Left lung (tissue), 10 donors: ENCODE data around the gene VRK1. TPM values are rescaled to one million over a fixed set of nuclear protein-coding genes. Genes with fewer than 3 reads are reported as not detected.

Source experiments
- ATAC-seq: fragments of 200-7000 bp; cut with Tn5 transposase; one replicate; pipeline ENCODE4 v1.9.1; 2020; ENCODE audit warnings: moderate library complexity
- DNase-seq, 4 donors: peaks; one replicate each; pipeline ENCODE4 v3.0.0-alpha.2; 2013 to 2020
- H3K27ac ChIP-seq, 2 donors: fragments of 200-600 bp; sonication (generic) in 1 of 2; one replicate each; pipeline versions ENCODE4 v1.5.0 to v1.8.0; 2020 to 2021
- H3K27me3 ChIP-seq, 2 donors: fragments of 200-600 bp; sonication (generic) in 1 of 2; one replicate each; pipeline versions ENCODE4 v1.5.0 to v1.8.0; 2020 to 2021
- H3K36me3 ChIP-seq, 2 donors: fragments of 200-600 bp; sonication (generic) in 1 of 2; one replicate each; pipeline versions ENCODE4 v1.5.0 to v1.8.0; 2020 to 2021
- H3K4me1 ChIP-seq, 2 donors: fragments of 200-600 bp; one replicate each; pipeline ENCODE4 v1.8.0; 2021
- H3K4me3 ChIP-seq, 2 donors: fragments of 200-600 bp; sonication (generic) in 1 of 2; one replicate each; pipeline versions ENCODE4 v1.5.0 to v1.8.0; 2020 to 2021; ENCODE audit warnings: mild to moderate bottlenecking in 1 of 2
- H3K9me3 ChIP-seq, 2 donors: fragments of 200-600 bp; sonication (generic) in 1 of 2; one replicate each; pipeline versions ENCODE4 v1.5.0 to v1.8.0; 2020 to 2021
- CTCF ChIP-seq, 2 donors: fragments of 200-600 bp; sonication (generic) in 1 of 2; IDR thresholded peaks; one replicate each; pipeline versions ENCODE4 v1.5.0 to v1.8.0; 2021; ENCODE audit warnings: antibody characterized with exemption in 2 of 2
- intact Hi-C, 2 donors: fragments of 100-400 bp; cut with DNase I; formaldehyde crosslinking; loops; one replicate each; pipeline versions ENCODE4 v1.11.2 to v1.14.2; 2022
- polyA plus RNA-seq, 6 donors: library from polyadenylated mRNA; unstranded; fragments of 120-200 nt; gene quantifications; one replicate each; pipeline ENCODE4 v1.2.1, GENCODE V29; 2013; ENCODE audit not compliant: insufficient read length in 6 of 6
- total RNA-seq, 2 donors: library from RNA; stranded (reverse); fragmentation: NEBNext Ultra II Directional; extraction: Animal tissue kit (Norgen Biotek cat#: 25700); gene quantifications; one replicate each; pipeline ENCODE4 v1.2.1, GENCODE V29; 2021
- donor health status: DM: no; HTN: yes; CAD: no.
- donor health status: DM: no; HTN: no; CAD: no.

VRK1 gene
- total and polyA plus RNA-seq, 8 donors: 9.7 to 26.1 (median 19.7) TPM

- Histone ChIP-seq H3K4me3 (no peak overlapping the region), H3K27me3 (no peaks in the 10 kb centered on the region), H3K36me3 (no peaks in the 10 kb centered on the region), H3K9me3 (peaks cover 0 to 9% of the 10 kb centered on the region in 2 donors), H3K4me1 (no peaks in the 10 kb centered on the region), H3K27ac (no peak overlapping the region)
- no peak for TF ChIP-seq CTCF (IDR thresholded peaks at IDR 0.05)
- intact Hi-C loops: no loop called here
- ATAC-seq (no peak), DNase-seq (no peak)
These were observed 128.8 kb downstream of the VRK1 start for GRCh38 chr14:96926001-96926400.

GRCh38 chr14:96928779-96929380 lies 131.7 kb downstream of the VRK1 start:
- intact Hi-C loops: no loop called here
- no peaks in the 10 kb centered on the region for H3K9me3 ChIP-seq
- no peak overlapping the region for H3K27ac ChIP-seq
- ATAC-seq (no peak), DNase-seq (no peak)
- H3K4me3 ChIP-seq: no peak overlapping the region
- TF ChIP-seq CTCF (IDR thresholded peaks at IDR 0.05): no peak
- no peaks in the 10 kb centered on the region for H3K27me3 ChIP-seq
- H3K4me1 ChIP-seq: no peaks in the 10 kb centered on the region
- no peaks in the 10 kb centered on the region for H3K36me3 ChIP-seq

- no peaks in the 10 kb centered on the region for H3K27me3 ChIP-seq
These were observed 132.8 kb downstream of the VRK1 start for GRCh38 chr14:96929950-96930349.

GRCh38 chr14:96930526-96930925 lies 133.3 kb downstream of the VRK1 start:
- TF ChIP-seq CTCF (IDR thresholded peaks at IDR 0.05): no peak
- intact Hi-C loops: no loop called here
- no peak for ATAC-seq

More at GRCh38 chr14:96929950-96930349, 132.8 kb downstream of the VRK1 start:
- no peaks in the 10 kb centered on the region for H3K4me1 ChIP-seq
- ATAC-seq (no peak), DNase-seq (no peak)
- H3K27ac ChIP-seq: no peak overlapping the region
- intact Hi-C loops: no loop called here
- no peaks in the 10 kb centered on the region for H3K9me3 ChIP-seq
- H3K36me3 ChIP-seq: no peaks in the 10 kb centered on the region
- no peak overlapping the region for H3K4me3 ChIP-seq
- no peak for TF ChIP-seq CTCF (IDR thresholded peaks at IDR 0.05)

More at GRCh38 chr14:96930526-96930925, 133.3 kb downstream of the VRK1 start:
- Histone ChIP-seq H3K27me3 (no peaks in the 10 kb centered on the region), H3K9me3 (no peaks in the 10 kb centered on the region), H3K4me3 (no peak overlapping the region), H3K4me1 (no peaks in the 10 kb centered on the region), H3K36me3 (no peaks in the 10 kb centered on the region), H3K27ac (no peak overlapping the region)
- DNase-seq: no peak
